Choroid plexus epithelial cell (primary cell): ENCODE results near the gene PTPRK.

Source experiments
- DNase-seq: peaks from one replicate; pipeline ENCODE4 v3.0.0-alpha.2; 2010; ENCODE audit warnings: low read depth
- H3K4me3 ChIP-seq: 2 replicates; pipeline ENCODE4 v1.5.1; 2011; ENCODE audit warnings: low read depth, mild to moderate bottlenecking, control low read depth, low read length, moderate library complexity
- CTCF ChIP-seq: conservative IDR thresholded peaks from 2 replicates; pipeline ENCODE4 v1.5.1; 2011; ENCODE audit warnings: low read depth, mild to moderate bottlenecking, control low read depth, inconsistent platforms, low read length, moderate library complexity

PTPRK gene

DNA sequence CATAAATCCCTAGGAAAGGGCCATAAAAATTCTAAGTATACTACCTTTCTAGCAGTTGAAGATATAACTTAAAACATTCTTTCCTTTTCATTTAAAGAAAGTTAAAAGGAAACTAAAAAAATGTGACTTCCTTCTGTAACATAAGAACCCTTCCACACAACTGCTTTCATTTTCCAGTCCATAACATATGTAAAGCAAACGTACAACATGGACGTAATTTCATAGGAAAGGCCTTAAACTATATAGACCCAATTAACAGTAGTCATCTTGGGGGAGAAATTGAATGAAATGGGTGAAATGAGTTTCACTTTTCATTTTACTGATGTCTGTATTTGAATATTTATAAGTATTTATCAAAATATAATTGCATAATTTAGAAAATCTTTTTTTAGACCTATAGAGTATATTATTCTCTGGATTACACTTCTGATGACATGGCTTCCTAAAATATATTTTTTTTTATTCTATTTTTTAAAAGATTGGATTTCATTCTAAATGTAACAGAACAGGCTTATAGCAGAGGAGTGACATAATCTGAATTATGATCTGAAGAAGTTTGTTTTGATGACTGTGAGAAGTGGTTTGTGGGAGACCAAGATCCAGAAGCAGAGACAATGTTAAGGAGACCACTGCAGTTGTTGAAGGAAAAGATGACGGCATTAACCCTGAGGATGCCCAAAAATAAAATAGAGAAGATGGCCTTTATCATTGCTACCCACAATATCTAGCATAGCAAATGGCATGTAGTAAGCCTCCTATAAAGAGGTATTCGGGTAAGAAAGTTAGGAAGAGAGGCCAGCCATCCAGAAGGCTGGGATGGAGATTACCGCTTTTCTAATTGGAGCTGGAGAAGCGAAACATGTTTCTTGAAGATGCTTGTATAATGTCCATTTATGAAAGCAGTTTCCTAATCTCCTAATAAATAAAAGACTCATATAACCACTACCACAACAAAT lies 260.4 kb downstream of the PTPRK start:
- no peak for TF ChIP-seq CTCF
- H3K4me3 ChIP-seq, result no peak overlapping the region
- DNase-seq, result peak; percentile 25

GRCh38 chr6:128259029-128259724 lies 261.2 kb downstream of the PTPRK start:
- DNase-seq, result no peak
- TF ChIP-seq CTCF, result no peak
- H3K4me3 ChIP-seq, result no peak overlapping the region

DNA sequence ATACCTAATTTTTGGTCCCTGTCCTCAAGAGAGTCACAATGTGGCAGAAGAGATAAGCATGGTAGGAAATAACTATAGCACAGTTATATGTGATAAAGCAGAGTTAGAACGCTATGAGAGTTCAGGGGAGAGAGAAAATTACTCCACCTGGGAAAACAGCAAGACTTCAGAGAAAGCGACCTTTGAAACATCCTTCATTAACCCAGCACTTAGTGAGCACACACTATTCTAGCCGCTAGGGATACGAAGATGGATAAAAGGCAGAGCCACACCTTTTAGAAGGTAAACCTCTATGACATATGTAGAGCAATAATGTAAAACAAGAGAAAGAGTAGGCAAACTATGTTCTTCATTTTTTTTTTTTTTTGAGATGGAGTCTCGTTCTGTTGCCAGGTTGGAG lies 264.3 kb downstream of the PTPRK start:
- no peak for TF ChIP-seq CTCF
- H3K4me3 ChIP-seq, result no peak overlapping the region

GRCh38 chr6:128252341-128253176 lies 267.8 kb downstream of the PTPRK start:
- TF ChIP-seq CTCF, result no peak
- DNase-seq, result no peak

More for the DNA sequence above, 264.3 kb downstream of the PTPRK start:
- no peak for DNase-seq

GRCh38 chr6:128251445-128252340 lies 268.7 kb downstream of the PTPRK start:
- no peak for DNase-seq
- no peak for TF ChIP-seq CTCF
- no peak overlapping the region for H3K4me3 ChIP-seq

More at GRCh38 chr6:128252341-128253176, 267.8 kb downstream of the PTPRK start:
- H3K4me3 ChIP-seq, result no peak overlapping the region

GRCh38 chr6:128250370-128251070 lies 269.9 kb downstream of the PTPRK start:
- no peak overlapping the region for H3K4me3 ChIP-seq

More at GRCh38 chr6:128250370-128251070, 269.9 kb downstream of the PTPRK start:
- no peak for DNase-seq
- TF ChIP-seq CTCF, result no peak
